ENCODE measurements around the gene ALOX5.

DNA sequence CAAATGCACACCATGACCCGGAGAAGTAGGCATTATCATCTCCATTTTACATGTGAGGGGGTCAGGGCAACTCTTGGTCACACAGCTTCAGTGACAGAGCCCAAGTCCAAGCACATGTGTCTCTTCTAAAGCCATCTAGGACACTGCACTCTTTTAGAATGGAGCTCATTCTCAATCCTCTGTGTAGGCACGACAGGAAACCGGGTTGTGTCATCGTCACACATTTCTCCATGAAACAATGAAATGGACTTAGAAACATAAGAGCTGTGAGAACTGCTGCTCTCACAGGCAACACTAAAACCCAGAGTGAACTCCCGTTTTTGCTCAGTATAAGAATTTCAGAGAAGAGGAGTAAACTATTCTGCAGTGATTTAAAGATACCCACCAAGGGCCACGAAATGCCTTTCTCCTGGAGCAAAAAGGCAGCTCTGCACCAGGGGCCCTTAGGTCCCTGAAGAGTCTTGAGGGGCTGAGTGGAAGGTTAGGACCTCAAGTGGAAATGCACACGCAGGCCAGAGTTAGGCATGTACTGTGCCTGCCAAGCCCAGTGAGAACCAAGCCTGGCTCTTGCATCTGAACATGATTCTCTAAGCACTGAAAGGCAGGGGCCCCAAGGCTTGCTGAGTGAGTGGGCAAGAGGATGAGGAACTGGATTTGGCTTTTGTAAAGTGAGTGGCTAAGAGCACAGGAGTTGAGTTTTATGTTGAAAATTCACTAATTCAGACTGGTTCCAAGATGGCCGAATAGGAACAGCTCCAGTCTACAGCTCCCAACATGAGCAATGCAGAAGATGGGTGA is 13.3 kb downstream of the ALOX5 start:
- no peak for TF ChIP-seq EZH2 (optimal IDR thresholded peaks at IDR 0.05; ENCODE audit: low read depth, low read length)
- TF ChIP-seq, protein P1, sequence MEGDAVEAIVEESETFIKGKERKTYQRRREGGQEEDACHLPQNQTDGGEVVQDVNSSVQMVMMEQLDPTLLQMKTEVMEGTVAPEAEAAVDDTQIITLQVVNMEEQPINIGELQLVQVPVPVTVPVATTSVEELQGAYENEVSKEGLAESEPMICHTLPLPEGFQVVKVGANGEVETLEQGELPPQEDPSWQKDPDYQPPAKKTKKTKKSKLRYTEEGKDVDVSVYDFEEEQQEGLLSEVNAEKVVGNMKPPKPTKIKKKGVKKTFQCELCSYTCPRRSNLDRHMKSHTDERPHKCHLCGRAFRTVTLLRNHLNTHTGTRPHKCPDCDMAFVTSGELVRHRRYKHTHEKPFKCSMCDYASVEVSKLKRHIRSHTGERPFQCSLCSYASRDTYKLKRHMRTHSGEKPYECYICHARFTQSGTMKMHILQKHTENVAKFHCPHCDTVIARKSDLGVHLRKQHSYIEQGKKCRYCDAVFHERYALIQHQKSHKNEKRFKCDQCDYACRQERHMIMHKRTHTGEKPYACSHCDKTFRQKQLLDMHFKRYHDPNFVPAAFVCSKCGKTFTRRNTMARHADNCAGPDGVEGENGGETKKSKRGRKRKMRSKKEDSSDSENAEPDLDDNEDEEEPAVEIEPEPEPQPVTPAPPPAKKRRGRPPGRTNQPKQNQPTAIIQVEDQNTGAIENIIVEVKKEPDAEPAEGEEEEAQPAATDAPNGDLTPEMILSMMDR (IDR thresholded peaks at IDR 0.05; ENCODE audit: low read length) = no peak
